HG02870 (cell line): Measurements from ENCODE around the gene KIAA0513.

ENCODE experiments used
- ATAC-seq: cut with Tn5 transposase; IDR thresholded peaks from one replicate; pipeline ENCODE4 v1.9.1; 2021; ENCODE audit warnings: mild to moderate bottlenecking, moderate library complexity; ENCODE audit not compliant: unreplicated experiment

The KIAA0513 gene

DNA sequence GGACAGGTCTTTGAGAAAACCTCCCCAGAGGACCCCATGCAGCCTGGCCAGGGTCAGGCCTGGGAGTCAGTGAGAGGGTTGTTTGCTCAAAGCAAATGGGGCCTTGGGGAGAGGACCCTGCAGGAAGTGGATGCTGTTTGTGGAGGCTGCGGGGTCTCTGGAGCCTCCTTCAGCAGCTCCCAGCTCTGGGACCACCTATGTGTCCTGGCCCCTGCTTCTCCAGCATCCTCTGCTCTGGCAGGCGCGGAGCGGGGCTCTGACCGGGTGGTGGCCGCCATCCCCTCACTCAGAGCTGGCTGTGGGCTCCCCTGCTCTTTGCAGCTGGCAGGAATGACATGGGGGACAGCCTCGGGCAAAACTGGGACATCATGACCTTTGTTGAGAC, 114.5 kb downstream of the KIAA0513 start:
- ATAC-seq: no peak

DNA sequence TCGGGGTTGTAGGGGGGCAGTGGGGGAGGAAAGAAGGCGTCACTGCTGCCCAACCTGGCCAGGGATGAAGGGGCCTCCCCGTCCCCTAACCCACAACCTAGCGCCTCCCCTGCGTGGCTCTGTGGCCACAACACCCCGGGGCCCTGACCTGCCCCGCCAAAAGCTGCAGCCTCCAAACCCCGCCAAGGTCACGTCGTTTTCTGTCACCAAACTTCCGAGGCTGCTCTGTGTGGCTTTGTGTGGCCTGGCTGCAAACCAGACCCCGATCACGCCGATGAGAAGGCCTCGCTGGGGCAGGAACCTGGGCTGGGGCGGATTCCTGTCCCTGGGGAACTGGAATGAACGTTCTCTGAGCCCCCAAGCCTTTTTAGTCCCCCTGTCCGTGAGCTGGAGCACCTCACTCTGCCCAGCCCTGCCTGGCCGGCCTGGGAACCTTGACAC, 115.2 kb downstream of the KIAA0513 start:
- ATAC-seq: no peak
